NCI-H2196 treated with DMSO at 0.1 percent for 48 hours (cell line): Measurements from ENCODE around the gene P4HTM.

Experiments used
- DNase-seq: peaks from one replicate; lab custom pipeline; 2025; ENCODE audit not compliant: unreplicated experiment; lab: John Stamatoyannopoulos, UW

P4HTM gene

GRCh38 chr3:48982686-48983085 is 7.4 kb upstream of the P4HTM start:
- DNase-seq: no peak

GRCh38 chr3:48983096-48983495 is 6.9 kb upstream of the P4HTM start:
- DNase-seq: no peak

DNA sequence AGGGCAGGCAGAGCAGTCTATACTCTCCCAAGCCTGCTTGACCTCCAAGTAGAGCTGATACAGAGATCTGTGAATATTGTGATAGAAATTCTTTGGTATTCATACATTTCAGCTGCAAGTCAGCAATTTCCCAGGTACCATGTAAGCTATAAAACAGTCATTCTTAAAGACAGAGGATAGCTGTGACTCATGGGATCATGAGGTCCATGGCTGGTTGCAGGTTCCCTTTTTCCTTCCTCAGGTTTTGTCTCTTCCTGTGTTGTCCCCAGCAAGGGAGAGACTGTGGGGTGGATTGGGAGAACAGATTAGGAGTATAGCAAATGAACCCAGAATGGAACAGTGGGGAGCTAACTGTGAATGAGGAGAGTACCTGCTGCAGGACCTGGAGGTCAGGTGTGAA is 5.4 kb upstream of the P4HTM start:
- no peak for DNase-seq

GRCh38 chr3:48985831-48986376 is 4.1 kb upstream of the P4HTM start:
- DNase-seq: no peak

GRCh38 chr3:48989126-48989795 is 780 bp upstream of the P4HTM start:
- DNase-seq: no peak

DNA sequence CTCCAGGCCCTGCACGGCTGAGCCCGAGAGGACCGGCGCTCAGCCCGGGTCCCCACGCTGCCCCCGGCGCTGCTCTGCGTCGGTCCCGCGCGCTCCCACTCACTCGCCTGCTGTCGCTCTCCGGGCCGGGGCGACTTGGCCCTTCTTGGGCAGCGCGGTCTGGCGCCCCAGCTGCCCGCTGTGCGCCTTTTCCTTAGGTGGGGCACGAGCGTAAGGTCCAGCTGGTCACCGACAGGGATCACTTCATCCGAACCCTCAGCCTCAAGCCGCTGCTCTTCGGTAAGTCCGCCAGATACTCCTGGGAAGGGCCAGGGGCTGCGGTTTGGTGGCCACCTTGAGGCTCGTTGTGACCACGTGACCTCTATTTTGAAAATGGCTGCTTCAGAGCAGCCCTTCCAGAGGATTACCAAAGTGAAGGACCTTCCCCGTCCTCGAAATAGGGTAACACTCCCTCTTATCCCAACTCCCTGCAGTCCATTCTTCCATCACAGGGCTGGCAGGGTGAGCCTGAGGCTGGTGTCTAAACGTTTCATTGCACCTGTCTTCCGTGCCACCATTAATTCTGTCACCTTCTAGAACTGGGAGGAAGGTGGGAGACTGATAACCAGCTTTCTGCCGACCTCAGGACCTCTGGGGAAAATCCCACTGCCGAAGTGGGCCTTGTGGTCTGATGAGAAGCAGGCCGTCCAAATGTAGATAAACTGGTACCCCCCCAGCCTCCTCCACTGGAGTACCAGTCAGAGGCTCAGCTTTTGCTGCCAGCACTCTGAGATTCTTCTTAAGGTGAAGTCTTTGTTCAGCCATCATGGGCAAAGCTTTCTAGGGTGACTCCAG is 812 bp downstream of the P4HTM start:
- no peak for DNase-seq

DNA sequence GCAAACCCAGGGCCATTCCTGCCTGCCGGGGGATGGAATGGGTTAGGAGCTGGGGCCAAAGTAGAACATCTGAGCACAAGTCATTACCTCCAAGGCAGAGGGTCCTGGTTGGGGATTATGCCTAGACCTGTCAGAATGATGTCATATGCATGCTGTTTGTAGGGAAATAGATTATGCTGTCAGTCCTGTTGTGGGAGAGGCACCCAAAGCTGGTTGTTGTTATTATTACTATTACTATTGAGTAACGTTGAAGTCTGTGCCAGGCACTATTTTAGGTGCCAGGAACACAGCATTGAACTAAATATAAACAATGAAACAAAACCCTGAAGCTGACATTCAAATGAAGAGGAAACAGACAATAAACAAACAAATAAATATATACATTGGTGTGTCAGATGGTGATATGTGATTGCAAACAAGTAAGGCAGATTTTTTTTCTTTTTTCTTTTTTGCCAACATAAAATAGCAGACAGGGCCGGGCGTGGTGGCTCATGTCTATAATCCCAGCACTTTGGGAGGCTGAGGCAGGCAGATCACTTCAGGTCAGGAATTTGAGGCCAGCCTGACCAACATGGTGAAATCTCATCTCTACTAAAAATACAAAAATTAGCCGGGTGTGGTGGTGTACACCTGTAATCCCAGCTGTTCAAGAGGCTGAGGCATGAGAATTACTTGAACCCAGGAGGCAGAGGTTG is 2.0 kb downstream of the P4HTM start:
- no peak for DNase-seq

DNA sequence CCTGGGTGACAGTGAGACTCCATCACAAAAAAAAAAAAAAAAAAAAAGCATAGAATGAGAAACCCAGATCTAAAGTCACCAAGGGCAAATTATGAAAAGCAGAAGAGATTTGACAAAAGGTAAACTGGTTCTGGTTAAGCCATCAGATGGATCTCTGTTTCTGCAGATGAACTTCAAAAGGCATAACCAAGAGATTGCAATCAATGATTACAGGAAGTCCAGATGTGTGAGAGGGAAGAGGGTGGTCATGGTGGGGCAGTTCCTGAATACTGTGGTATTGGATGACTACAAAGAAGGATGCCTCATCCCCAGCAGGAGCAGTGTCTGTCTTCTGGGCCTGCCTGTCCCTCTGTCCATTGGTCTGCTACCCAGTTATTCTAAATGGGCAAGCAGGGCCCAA is 3.8 kb downstream of the P4HTM start:
- DNase-seq: no peak

GRCh38 chr3:48996640-48997039 is 6.6 kb downstream of the P4HTM start:
- DNase-seq: no peak

GRCh38 chr3:48997102-48997635 is 7.1 kb downstream of the P4HTM start:
- DNase-seq: no peak

DNA sequence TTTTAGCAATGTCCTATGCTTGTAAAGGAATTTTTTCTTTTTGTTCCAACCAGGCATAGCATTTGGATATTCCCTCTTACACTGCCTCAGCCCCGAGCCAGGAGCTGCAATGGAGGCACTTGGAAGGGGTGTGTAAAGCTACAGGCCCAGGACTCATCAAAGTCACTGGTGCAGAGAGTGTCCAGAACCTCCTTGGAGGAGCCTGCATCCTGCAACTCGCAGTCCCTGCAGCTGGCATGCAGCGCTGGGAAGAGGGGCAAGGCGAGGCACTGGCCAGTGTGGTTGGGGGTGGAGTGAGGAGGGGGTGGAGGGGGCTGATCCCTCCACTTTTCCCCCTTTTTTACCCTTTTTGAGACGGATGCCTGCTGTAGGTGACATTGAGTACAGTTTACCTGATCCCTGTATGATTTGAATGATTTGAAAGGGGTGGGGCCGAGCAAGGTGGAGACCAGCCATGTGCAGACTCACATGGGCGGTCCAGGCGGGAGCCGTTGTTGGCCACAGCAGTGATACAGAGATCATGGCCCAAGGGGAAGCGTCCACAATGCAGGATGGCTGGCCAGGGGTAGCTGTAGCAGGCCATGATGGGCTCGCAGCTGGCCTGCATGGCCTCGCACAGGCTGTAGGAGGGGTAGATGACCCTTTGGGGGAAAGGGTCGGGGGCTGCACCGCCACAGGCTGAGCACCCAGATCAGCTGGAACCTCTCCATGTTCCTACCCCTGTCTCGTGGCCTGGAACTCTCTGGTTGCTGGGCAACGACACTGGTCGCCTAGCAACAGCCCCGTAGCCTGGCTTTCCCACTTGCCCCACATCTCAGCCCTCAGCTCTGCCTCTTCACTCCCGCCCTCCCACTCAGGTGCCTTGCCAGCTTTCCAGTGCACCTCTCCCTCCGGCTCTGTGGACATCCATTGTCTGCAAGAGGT is 7.9 kb downstream of the P4HTM start:
- DNase-seq: peak; percentile 16

GRCh38 chr3:48999085-48999858 is 9.2 kb downstream of the P4HTM start:
- DNase-seq: no peak

GRCh38 chr3:49001155-49001554 is 11.1 kb downstream of the P4HTM start:
- DNase-seq: no peak

- no peak for DNase-seq
Measured at GRCh38 chr3:49004352-49005302, 14.6 kb downstream of the P4HTM start.

- DNase-seq: no peak
Measured at GRCh38 chr3:49005303-49005680, 15.3 kb downstream of the P4HTM start.

GRCh38 chr3:49005998-49006397 is 16.0 kb downstream of the P4HTM start:
- no peak for DNase-seq

DNA sequence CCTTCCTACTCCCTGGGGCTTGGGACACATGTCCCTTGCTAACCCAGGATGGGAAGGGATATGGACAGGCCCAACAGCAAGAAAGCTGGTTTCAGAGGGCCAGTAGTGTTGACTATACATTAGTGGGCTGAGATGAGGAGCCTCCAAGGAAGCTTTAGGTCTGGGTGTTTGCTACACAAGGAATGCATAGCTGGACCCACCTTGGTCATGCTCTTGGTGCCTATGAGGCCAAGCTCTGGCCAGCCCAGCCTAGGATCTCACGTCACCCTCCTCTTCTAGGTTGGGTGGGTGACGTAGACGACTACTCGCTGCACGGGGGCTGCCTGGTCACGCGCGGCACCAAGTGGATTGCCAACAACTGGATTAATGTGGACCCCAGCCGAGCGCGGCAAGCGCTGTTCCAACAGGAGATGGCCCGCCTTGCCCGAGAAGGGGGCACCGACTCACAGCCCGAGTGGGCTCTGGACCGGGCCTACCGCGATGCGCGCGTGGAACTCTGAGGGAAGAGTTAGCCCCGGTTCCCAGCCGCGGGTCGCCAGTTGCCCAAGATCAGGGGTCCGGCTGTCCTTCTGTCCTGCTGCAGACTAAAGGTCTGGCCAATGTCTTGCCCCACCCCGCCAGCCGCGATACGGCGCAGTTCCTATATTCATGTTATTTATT is 16.5 kb downstream of the P4HTM start:
- DNase-seq: no peak
